Endothelial cell of umbilical vein (primary cell): ENCODE measurements around the gene ZIC4.

Experiments used
- CTCF ChIP-seq, 2 donors: IDR thresholded peaks; 1 replicate in 1 of 2; 2 replicates in 1 of 2; pipeline ENCODE4 v1.5.1; 2011; ENCODE audit warnings: low read length in 2 of 2, mild to moderate bottlenecking in 2 of 2, moderate library complexity in 2 of 2, control low read depth in 1 of 2, inconsistent platforms in 1 of 2, low read depth in 1 of 2; ENCODE audit not compliant: insufficient read depth in 1 of 2; ENCODE audit errors: extremely low read depth in 1 of 2
- EZH2 ChIP-seq: IDR thresholded peaks from 2 replicates; pipeline ENCODE4 v1.6.1; 2012; ENCODE audit warnings: borderline replicate concordance, low read depth, mild to moderate bottlenecking, moderate library complexity, low read length, inconsistent platforms; ENCODE audit not compliant: severe bottlenecking
- GATA2 ChIP-seq: IDR thresholded peaks from 2 replicates; pipeline ENCODE4 v1.7.0; 2011; ENCODE audit warnings: low read depth, mild to moderate bottlenecking, moderate library complexity, mixed read lengths, low read length; ENCODE audit not compliant: insufficient read length, insufficient read depth
- JUN ChIP-seq: IDR thresholded peaks from 2 replicates; pipeline ENCODE4 v1.6.1; 2011; ENCODE audit warnings: borderline replicate concordance, low read depth; ENCODE audit not compliant: insufficient read length, insufficient read depth
- MAX ChIP-seq: IDR thresholded peaks from 2 replicates; pipeline ENCODE4 v1.6.1; 2011; ENCODE audit not compliant: insufficient read depth, insufficient read length
- MYC ChIP-seq: IDR thresholded peaks from one replicate; pipeline ENCODE4 v1.6.1; 2011; ENCODE audit warnings: mild to moderate bottlenecking, low read depth, low read length
- POLR2A ChIP-seq: IDR thresholded peaks from 2 replicates; pipeline ENCODE4 v1.6.1; 2012; ENCODE audit warnings: low read depth, mild to moderate bottlenecking, control low read depth, low read length
- POLR2AphosphoS5 ChIP-seq: IDR thresholded peaks from 2 replicates; pipeline ENCODE4 v1.6.1; 2012; ENCODE audit warnings: low read depth, mild to moderate bottlenecking, control low read depth, low read length, moderate library complexity; ENCODE audit not compliant: insufficient read depth

- TF ChIP-seq CTCF (IDR thresholded peaks at IDR 0.05; ENCODE audit: extremely low read depth in 1 of 2, insufficient read depth in 1 of 2, low read depth in 1 of 2, low read length in 2 of 2) (no peak), MYC (no peak), POLR2A (no peak), EZH2 (no peak), POLR2AphosphoS5 (no peak), JUN (no peak), MAX (no peak), GATA2 (no peak)
Measured at GRCh38 chr3:147400999-147401398, 5.3 kb downstream of the ZIC4 start.
